ENCODE measurements around the gene SSX2IP.

DNA sequence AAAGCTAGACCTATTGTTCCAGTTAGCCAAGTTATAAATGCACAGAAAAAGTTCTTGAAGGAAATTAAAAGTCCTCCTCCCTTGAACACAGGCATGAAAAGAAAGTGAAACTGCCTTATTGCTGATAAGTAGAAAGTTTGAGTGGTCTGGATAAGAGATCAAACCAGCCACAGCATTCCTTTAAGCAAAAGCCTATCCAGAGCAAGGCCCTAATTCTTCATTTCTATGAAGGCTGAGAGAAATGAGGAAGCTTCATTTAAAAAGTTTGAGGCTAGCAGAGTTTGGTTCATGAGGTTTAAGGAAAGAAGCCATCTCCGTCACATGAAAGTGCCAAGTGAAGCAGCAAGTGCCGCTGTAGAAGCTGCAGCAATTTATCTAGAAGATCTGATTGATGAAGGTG lies 2.7 kb upstream of the SSX2IP start:
- no peak for TF ChIP-seq EZH2 (IDR thresholded peaks at IDR 0.05; ENCODE audit: borderline replicate concordance, low read depth, low read length, poor library complexity, severe bottlenecking)
- TF ChIP-seq, protein P1, sequence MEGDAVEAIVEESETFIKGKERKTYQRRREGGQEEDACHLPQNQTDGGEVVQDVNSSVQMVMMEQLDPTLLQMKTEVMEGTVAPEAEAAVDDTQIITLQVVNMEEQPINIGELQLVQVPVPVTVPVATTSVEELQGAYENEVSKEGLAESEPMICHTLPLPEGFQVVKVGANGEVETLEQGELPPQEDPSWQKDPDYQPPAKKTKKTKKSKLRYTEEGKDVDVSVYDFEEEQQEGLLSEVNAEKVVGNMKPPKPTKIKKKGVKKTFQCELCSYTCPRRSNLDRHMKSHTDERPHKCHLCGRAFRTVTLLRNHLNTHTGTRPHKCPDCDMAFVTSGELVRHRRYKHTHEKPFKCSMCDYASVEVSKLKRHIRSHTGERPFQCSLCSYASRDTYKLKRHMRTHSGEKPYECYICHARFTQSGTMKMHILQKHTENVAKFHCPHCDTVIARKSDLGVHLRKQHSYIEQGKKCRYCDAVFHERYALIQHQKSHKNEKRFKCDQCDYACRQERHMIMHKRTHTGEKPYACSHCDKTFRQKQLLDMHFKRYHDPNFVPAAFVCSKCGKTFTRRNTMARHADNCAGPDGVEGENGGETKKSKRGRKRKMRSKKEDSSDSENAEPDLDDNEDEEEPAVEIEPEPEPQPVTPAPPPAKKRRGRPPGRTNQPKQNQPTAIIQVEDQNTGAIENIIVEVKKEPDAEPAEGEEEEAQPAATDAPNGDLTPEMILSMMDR (conservative IDR thresholded peaks at IDR 0.05; ENCODE audit: low read depth, low read length), result no peak
